Fibroblast of upper back skin (primary cell): ENCODE data around the gene SLC24A5.

ENCODE experiments used
- DNase-seq: peaks from one replicate; pipeline ENCODE4 v3.0.0-alpha.2; 2013

Gene SLC24A5

DNA sequence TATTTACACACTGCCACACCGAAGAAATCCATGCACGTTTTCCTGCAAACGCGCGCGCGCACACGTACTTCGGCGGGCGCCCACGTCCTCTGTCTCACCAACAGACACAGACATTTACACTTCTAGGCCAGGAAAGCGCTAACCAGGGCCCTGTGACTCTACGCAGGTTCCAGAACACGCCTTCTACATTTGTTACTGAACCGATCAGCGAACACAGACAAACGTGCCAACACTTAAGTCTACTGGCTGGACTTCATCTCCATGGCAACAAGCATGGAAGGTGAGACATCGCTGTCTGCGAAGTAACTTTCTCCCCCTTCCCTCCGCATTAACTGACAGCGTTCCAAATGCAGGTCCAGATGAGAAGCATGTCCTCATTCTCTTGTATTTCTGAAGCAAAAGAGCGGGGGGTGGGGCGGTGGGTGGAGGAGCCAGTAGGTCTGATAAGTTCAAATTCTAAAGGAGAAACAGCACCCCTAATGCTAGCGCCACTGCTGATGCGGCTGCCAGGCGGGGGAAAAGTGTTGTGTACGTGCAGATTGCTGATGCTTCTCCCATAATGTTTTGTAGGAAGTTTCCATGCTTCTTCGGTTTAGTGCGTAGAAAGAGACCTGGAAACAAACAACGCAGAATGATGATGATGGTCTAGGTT lies 70.9 kb downstream of the SLC24A5 start, which contains the start of gene CTXN2:
Gene CTXN2, plus strand, starts transcription at position 92 of the 652 bp plus-strand sequence. CDS start 9,636 bp downstream, outside the sequence.
- DNase-seq, result no peak
